Breast epithelium (tissue), 4 donors: Measurements from ENCODE around the gene BLOC1S3. TPM values are rescaled to one million over a fixed set of nuclear protein-coding genes. Genes with fewer than 3 reads are reported as not detected.
A peak's percentile ranks its signal among the peaks of the same experiment; 100 is the strongest.

Experiments
- DNase-seq, 2 donors: peaks; one replicate each; pipeline ENCODE4 v3.0.0-alpha.2; 2019; ENCODE audit warnings: low spot score in 2 of 2
- H3K27ac ChIP-seq, 2 donors: fragments of 200-600 bp; sonication (generic) in 1 of 2; one replicate each; pipeline ENCODE4 v1.5.1; 2016 to 2019; ENCODE audit warnings: mild to moderate bottlenecking in 1 of 2
- H3K27me3 ChIP-seq, 2 donors: fragments of 200-600 bp; sonication (generic) in 1 of 2; one replicate each; pipeline versions ENCODE4 v1.5.1 to v1.6.0; 2017 to 2019; ENCODE audit warnings: control low read depth in 1 of 2, mild to moderate bottlenecking in 1 of 2
- H3K36me3 ChIP-seq: fragments of 200-600 bp; one replicate; pipeline ENCODE4 v1.5.1; 2019
- H3K4me1 ChIP-seq, 2 donors: fragments of 200-600 bp; sonication (generic); one replicate each; pipeline ENCODE4 v1.5.1; 2016 to 2019; ENCODE audit warnings: control low read depth in 1 of 2
- H3K4me3 ChIP-seq, 3 donors: fragments of 200-600 bp; sonication (generic); 1 replicate in 2 of 3; 2 replicates in 1 of 3; pipeline ENCODE4 v1.5.1; 2016 to 2019; ENCODE audit warnings: mild to moderate bottlenecking in 3 of 3, moderate library complexity in 2 of 3
- H3K9me3 ChIP-seq, 2 donors: fragments of 200-600 bp; sonication (generic) in 1 of 2; one replicate each; pipeline ENCODE4 v1.5.1; 2016 to 2019; ENCODE audit warnings: control low read depth in 1 of 2
- CTCF ChIP-seq, 3 donors: fragments of 450-650 bp; IDR thresholded peaks; one replicate each; pipeline ENCODE4 v1.5.1; 2016 to 2017; ENCODE audit warnings: antibody characterized with exemption in 3 of 3, mild to moderate bottlenecking in 3 of 3, moderate library complexity in 3 of 3
- POLR2A ChIP-seq: fragments of 450-650 bp; IDR thresholded peaks from one replicate; pipeline ENCODE4 v1.6.1; 2016; ENCODE audit warnings: antibody characterized with exemption, mild to moderate bottlenecking, moderate library complexity
- POLR2AphosphoS5 ChIP-seq, 3 donors: sonication (generic); formaldehyde crosslinking; IDR thresholded peaks; one replicate each; pipeline ENCODE4 v1.6.1; 2017; ENCODE audit warnings: antibody characterized with exemption in 3 of 3
- intact Hi-C: fragments of 100-400 bp; cut with DNase I; formaldehyde crosslinking; loops from one replicate; pipeline ENCODE4 v1.15.1; 2023; ENCODE audit warnings: low total_unique reads
- total RNA-seq, 3 donors: library from RNA; depleted of rRNA; stranded (reverse); fragments of >200 nt; gene quantifications; one replicate each; pipeline ENCODE4 v1.1.0, GENCODE V29; 2016

The BLOC1S3 gene, protein sequence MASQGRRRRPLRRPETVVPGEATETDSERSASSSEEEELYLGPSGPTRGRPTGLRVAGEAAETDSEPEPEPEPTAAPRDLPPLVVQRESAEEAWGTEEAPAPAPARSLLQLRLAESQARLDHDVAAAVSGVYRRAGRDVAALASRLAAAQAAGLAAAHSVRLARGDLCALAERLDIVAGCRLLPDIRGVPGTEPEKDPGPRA
- total RNA-seq, result 10 to 100 TPM; 10.2 to 13.0 (median 10.6) TPM

DNA sequence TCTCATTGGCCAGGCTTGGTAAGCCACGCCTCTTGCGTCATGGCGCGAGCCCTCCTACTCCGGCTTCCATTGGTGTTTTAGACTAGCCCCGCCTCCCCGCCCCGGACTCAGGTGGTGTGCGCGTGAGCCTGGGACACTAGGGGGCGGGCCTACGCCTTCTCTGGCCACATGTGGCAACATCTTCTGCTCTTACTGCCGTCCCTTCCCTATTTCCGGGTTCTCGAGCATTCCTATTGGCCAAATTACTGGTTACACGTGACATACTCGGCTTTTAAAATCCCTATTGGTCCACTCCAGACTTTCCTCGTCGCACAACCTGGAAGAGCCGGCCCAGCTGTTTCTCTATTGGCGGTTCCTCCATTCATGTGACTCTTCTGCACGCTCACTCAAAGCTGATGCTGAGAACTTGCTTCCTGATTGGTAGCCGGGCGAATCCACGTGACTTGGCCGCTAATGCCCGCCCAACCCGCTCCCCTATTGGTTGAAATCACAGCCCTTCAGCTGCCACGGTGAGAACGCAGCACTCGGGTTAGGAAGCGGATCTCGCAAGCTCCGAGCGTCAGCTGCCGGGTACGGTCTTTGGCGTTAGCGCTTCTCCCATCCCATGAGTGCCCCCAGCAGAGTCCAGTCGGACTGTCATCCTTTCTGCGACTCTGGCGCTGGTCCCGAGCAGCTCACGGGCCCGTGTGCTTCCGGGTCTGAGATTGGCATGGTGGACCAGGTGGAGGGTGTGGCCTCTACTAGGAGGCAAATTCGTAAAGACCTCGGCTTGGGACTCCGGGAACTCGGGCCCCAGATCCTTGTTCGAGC, at the start of gene BLOC1S3:
BLOC1S3 (plus strand) TSS at position 523 of the 810 bp plus-strand sequence. CDS start 513 bp downstream, outside the sequence.
- no peaks in the 10 kb centered on the region for H3K9me3 ChIP-seq
- peaks cover 0 to 2% of the 10 kb centered on the region in 2 donors for H3K4me1 ChIP-seq
- H3K4me3 ChIP-seq, result peak within 1 kb of the TSS; percentile 91 to 92 (median 91)
- intact Hi-C loops, result no loop called here
- H3K36me3 ChIP-seq, result no peaks in the 10 kb centered on the region
- peak within 1 kb of the TSS; percentile 95 to 97 for H3K27ac ChIP-seq
- H3K27me3 ChIP-seq, result no peaks in the 10 kb centered on the region
- TF ChIP-seq POLR2AphosphoS5 (IDR thresholded peaks at IDR 0.05) (peak; percentile 34 to 88 (median 88)), CTCF (IDR thresholded peaks at IDR 0.05) (peak in 2 of 3 donors; percentile 34 to 51), POLR2A (peak; percentile 45)
- peak; percentile 100 for DNase-seq

DNA sequence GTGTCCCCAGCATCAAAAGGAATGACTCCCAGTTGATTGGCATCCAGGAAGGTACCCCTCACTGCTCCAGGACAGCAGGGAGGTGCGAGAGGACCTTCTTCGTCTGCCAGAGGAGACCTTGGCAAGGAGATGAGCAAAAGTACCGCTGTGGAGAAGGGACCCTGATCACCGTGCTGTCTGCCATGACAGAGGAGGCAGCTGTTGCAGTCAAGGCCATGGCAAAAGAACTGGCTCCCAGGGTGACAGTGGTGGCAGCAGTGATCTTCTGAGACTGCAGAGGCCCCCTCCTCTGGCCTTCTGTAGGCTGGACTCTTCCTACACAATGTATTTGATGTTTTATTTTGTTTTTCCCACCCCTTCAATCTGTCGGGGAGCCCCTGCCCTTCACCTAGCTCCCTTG, 49.8 kb upstream of the BLOC1S3 start:
- no peaks in the 10 kb centered on the region for H3K36me3 ChIP-seq
- intact Hi-C loops, result loop anchor here (10.0 kb wide), 1 partner anchor 536 kb away; the partner anchor contains the start of gene GIPR
- peaks cover 0 to 4% of the 10 kb centered on the region in 2 donors for H3K4me1 ChIP-seq
- H3K27me3 ChIP-seq, result no peaks in the 10 kb centered on the region
- TF ChIP-seq POLR2AphosphoS5 (IDR thresholded peaks at IDR 0.05), result no peak
- TF ChIP-seq CTCF (IDR thresholded peaks at IDR 0.05), result no peak
- TF ChIP-seq POLR2A, result no peak
- H3K27ac ChIP-seq, result no peak overlapping the region
- no peak overlapping the region for H3K4me3 ChIP-seq
- no peak for DNase-seq
- no peaks in the 10 kb centered on the region for H3K9me3 ChIP-seq

DNA sequence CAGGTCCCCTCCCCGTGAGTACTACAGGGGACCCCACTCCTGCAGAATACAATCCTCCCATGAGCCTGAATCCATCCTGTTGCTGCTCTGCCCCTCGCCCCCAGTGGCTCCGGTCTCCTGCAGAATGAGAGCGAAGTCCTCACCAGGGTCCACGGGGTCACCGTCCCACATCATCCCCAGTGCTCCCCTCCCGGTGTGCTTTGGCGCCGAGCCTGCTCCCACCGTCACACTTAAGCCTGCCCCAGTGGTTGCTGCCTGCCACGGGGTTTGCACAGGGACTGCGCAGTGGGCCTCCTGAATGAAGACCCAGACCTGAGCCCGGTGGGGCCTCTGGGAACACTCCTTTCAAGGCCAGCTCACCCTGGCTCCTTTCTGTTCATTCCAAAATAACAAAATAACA, 48.3 kb upstream of the BLOC1S3 start:
- TF ChIP-seq POLR2AphosphoS5 (IDR thresholded peaks at IDR 0.05) (no peak), POLR2A (no peak), CTCF (IDR thresholded peaks at IDR 0.05) (no peak)
- DNase-seq, result no peak
- Histone ChIP-seq H3K9me3 (no peaks in the 10 kb centered on the region), H3K4me1 (no peaks in the 10 kb centered on the region), H3K27ac (no peak overlapping the region), H3K36me3 (no peaks in the 10 kb centered on the region), H3K27me3 (no peaks in the 10 kb centered on the region), H3K4me3 (no peak overlapping the region)
- intact Hi-C loops, result no loop called here

GRCh38 chr19:45130888-45131615, 47.5 kb upstream of the BLOC1S3 start:
- intact Hi-C loops, result no loop called here
- DNase-seq, result no peak
- no peaks in the 10 kb centered on the region for H3K27me3 ChIP-seq

More at GRCh38 chr19:45130888-45131615, 47.5 kb upstream of the BLOC1S3 start:
- no peaks in the 10 kb centered on the region for H3K36me3 ChIP-seq
- H3K27ac ChIP-seq, result no peak overlapping the region
- H3K4me1 ChIP-seq, result no peaks in the 10 kb centered on the region
- H3K9me3 ChIP-seq, result no peaks in the 10 kb centered on the region
- TF ChIP-seq CTCF (IDR thresholded peaks at IDR 0.05) (peak in 1 of 3 donors; percentile 7), POLR2A (no peak), POLR2AphosphoS5 (IDR thresholded peaks at IDR 0.05) (no peak)
- H3K4me3 ChIP-seq, result no peak overlapping the region
